Smooth muscle cell (in vitro differentiated cells): Measurements from ENCODE around the gene TTLL11. TPM values are rescaled to one million over a fixed set of nuclear protein-coding genes. Genes with fewer than 3 reads are reported as not detected.
"Not testable (repeated sequence)": the region's sequence is repeated elsewhere in the genome, so short reads cannot be mapped to it uniquely, and the experiment has no call there.

Experiments used
- DNase-seq: peaks from one replicate; lab custom pipeline; 2025; ENCODE audit not compliant: unreplicated experiment; lab: John Stamatoyannopoulos, UW
- H2AFZ ChIP-seq: fragments of 200-600 bp; sonication (generic); 2 replicates; pipeline ENCODE4 v1.6.0; 2016; ENCODE audit warnings: antibody characterized with exemption, low read depth, mild to moderate bottlenecking
- H3F3A ChIP-seq: fragments of 200-600 bp; sonication (generic); 2 replicates; pipeline ENCODE4 v1.6.0; 2017; ENCODE audit warnings: antibody characterized with exemption, low read depth
- H3K27ac ChIP-seq: fragments of 200-600 bp; sonication (generic); 2 replicates; pipeline ENCODE4 v1.5.1; 2016; ENCODE audit warnings: low read depth, mild to moderate bottlenecking
- H3K27me3 ChIP-seq: fragments of 200-600 bp; sonication (generic); 2 replicates; pipeline ENCODE4 v1.6.1; 2016; ENCODE audit warnings: low read depth, mild to moderate bottlenecking
- H3K36me3 ChIP-seq: fragments of 200-600 bp; sonication (generic); 2 replicates; pipeline ENCODE4 v1.5.1; 2016; ENCODE audit warnings: low read depth
- H3K4me1 ChIP-seq: fragments of 200-600 bp; sonication (generic); 2 replicates; pipeline ENCODE4 v1.5.1; 2016; ENCODE audit warnings: low read depth
- H3K4me2 ChIP-seq: fragments of 200-600 bp; sonication (generic); 2 replicates; pipeline ENCODE4 v1.6.0; 2016; ENCODE audit warnings: mild to moderate bottlenecking
- H3K4me3 ChIP-seq: fragments of 200-600 bp; sonication (generic); 2 replicates; pipeline ENCODE4 v1.5.1; 2016; ENCODE audit warnings: mild to moderate bottlenecking
- H3K79me2 ChIP-seq: fragments of 200-600 bp; sonication (generic); 2 replicates; pipeline ENCODE4 v1.6.0; 2016; ENCODE audit warnings: low read depth, mild to moderate bottlenecking
- H3K9ac ChIP-seq: fragments of 200-600 bp; sonication (generic); 2 replicates; pipeline ENCODE4 v1.6.0; 2016; ENCODE audit warnings: low read depth
- H3K9me3 ChIP-seq: fragments of 200-600 bp; sonication (generic); replicated peaks from 2 replicates; pipeline ENCODE4 v1.5.1; 2016; ENCODE audit warnings: low read depth
- H4K20me1 ChIP-seq: fragments of 200-600 bp; sonication (generic); 2 replicates; pipeline ENCODE4 v1.6.0; 2016; ENCODE audit warnings: low read depth
- CTCF ChIP-seq: fragments of 200-600 bp; sonication (generic); IDR thresholded peaks from 2 replicates; pipeline ENCODE4 v1.5.1; 2017; ENCODE audit warnings: borderline replicate concordance, mild to moderate bottlenecking, antibody characterized with exemption; ENCODE audit not compliant: insufficient read depth, poor library complexity, severe bottlenecking
- WGBS: methylation state at CpG from one replicate; pipeline ENCODE4 v1.1.7; 2016; ENCODE audit warnings: low lambda C conversion rate; 5-methylcytosine and 5-hydroxymethylcytosine counted together
- polyA plus RNA-seq: library from polyadenylated mRNA; unstranded; fragments of >200 nt; fragmentation: Nextera tagmentation; extraction: Ambion mirVana; gene quantifications from 2 replicates; pipeline ENCODE4 v1.2.1, GENCODE V29; 2016
- total RNA-seq: library from RNA; depleted of rRNA; stranded (reverse); fragments of >200 nt; gene quantifications from 2 replicates; pipeline ENCODE4 v1.2.3, GENCODE V29; 2014

The TTLL11 gene
- total and polyA plus RNA-seq, 2 experiments from 2014 or later = 2.6 to 3.7 TPM

- H3K27me3 ChIP-seq = peaks cover 5% of the 10 kb centered on the region
- no peaks in the 10 kb centered on the region for H3K4me1 ChIP-seq
- no peak overlapping the region for H3K27ac ChIP-seq
- 90% methylated on average over 5 of the region's 5 CpGs for WGBS
- H3K4me2 ChIP-seq = no peak overlapping the region
- no peak overlapping the region for H2AFZ ChIP-seq
- H3K36me3 ChIP-seq = no peaks in the 10 kb centered on the region
- TF ChIP-seq CTCF = no peak
- no peaks in the 10 kb centered on the region for H3F3A ChIP-seq
- H3K79me2 ChIP-seq = no peaks in the 10 kb centered on the region
- no peaks in the 10 kb centered on the region for H4K20me1 ChIP-seq
- no peak overlapping the region for H3K9ac ChIP-seq
- no peaks in the 10 kb centered on the region for H3K9me3 ChIP-seq
- H3K4me3 ChIP-seq = no peak overlapping the region
- DNase-seq = no peak
These were observed 25.4 kb upstream of the TTLL11 start for GRCh38 chr9:122118343-122119165.

GRCh38 chr9:122117241-122117640, 24.1 kb upstream of the TTLL11 start:
- H3K4me2 ChIP-seq = not testable (repeated sequence)
- 85% methylated on average over 9 of the region's 9 CpGs for WGBS

GRCh38 chr9:122116448-122117173, 23.5 kb upstream of the TTLL11 start:
- no peak for DNase-seq
- no peaks in the 10 kb centered on the region for H3K9me3 ChIP-seq
- no peaks in the 10 kb centered on the region for H3K36me3 ChIP-seq
- no peaks in the 10 kb centered on the region for H3K4me1 ChIP-seq
- no peaks in the 10 kb centered on the region for H3K79me2 ChIP-seq
- WGBS = 90% methylated on average over 10 of the region's 10 CpGs
- no peak overlapping the region for H3K27ac ChIP-seq
- H3K4me3 ChIP-seq = no peak overlapping the region
- no peak for TF ChIP-seq CTCF
- no peaks in the 10 kb centered on the region for H3F3A ChIP-seq
- H2AFZ ChIP-seq = no peak overlapping the region
- no peak overlapping the region for H3K9ac ChIP-seq
- H3K27me3 ChIP-seq = peaks cover 8% of the 10 kb centered on the region
- H4K20me1 ChIP-seq = no peaks in the 10 kb centered on the region
- H3K4me2 ChIP-seq = no peak overlapping the region

More at GRCh38 chr9:122117241-122117640, 24.1 kb upstream of the TTLL11 start:
- not testable (repeated sequence) for H3K79me2 ChIP-seq, H2AFZ ChIP-seq, H3F3A ChIP-seq, H4K20me1 ChIP-seq, H3K9ac ChIP-seq, H3K36me3 ChIP-seq, H3K9me3 ChIP-seq, H3K27ac ChIP-seq, H3K4me1 ChIP-seq, DNase-seq, H3K27me3 ChIP-seq, H3K4me3 ChIP-seq

GRCh38 chr9:122116040-122116439, 22.9 kb upstream of the TTLL11 start:
- 68% methylated on average over 4 of the region's 4 CpGs for WGBS
- no peak for DNase-seq
- Histone ChIP-seq H3K4me3 (no peak overlapping the region), H3K27ac (no peak overlapping the region), H3K36me3 (no peaks in the 10 kb centered on the region), H4K20me1 (no peaks in the 10 kb centered on the region), H2AFZ (no peak overlapping the region), H3K79me2 (no peaks in the 10 kb centered on the region), H3K27me3 (peaks cover 8% of the 10 kb centered on the region), H3K4me2 (no peak overlapping the region), H3K9ac (no peak overlapping the region), H3F3A (no peaks in the 10 kb centered on the region), H3K4me1 (no peaks in the 10 kb centered on the region), H3K9me3 (no peaks in the 10 kb centered on the region)
- TF ChIP-seq CTCF = no peak
